ENCODE results near the gene PRKG1. TPM values are rescaled to one million over a fixed set of nuclear protein-coding genes. Genes with fewer than 3 reads are reported as not detected.

Gene PRKG1
- total RNA-seq, 6 experiments from 2014 or later = 1.1 to 2.0 (median 1.3) TPM

DNA sequence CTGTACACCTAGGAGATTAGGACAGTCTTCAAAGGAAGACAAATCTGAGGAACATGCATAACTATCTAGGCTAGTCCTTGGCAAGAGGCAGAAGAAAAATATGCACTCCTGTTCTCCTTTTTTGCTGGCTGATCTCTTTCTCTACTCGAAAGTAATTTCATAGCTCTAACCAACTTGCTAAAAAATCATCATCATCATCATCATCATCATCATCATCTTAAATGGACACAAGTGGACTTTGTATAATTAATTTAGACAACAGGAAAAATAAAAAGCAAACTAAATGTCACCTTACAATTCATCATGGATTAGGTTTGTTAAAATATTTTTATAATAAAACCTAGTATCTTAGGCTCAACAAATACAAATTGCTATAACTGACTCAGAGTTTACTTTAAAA, 1192.6 kb downstream of the PRKG1 start:
- WGBS (ENCODE audit: insufficient coverage, low coverage, low lambda C conversion rate, missing lambda C conversion rate) = 32% methylated on average over 1 of the region's 1 CpG
- ATAC-seq = no peak
- intact Hi-C loops (cut with DNase I) = no loop called here

DNA sequence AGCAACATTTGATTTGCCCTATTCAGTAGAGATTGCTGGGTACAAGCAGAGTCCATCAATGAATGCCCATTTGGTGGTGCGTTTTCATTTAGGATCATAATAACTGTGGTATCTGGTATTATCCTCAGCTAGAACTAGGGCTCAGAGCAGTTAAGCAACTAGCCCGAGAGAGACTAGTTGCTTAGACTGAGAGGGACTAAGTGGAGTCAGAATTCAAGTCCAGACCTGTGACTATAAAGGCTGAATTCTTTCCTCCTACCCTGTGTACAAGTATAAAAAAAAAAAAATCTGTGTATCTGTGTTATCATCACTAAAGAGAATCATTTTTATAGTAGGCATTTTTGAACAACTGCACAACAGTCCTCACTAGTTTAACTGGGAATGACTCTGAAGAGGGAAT, 1194.5 kb downstream of the PRKG1 start:
- no peaks in the 10 kb centered on the region for H3K36me3 ChIP-seq
- H3K9me3 ChIP-seq = no peaks in the 10 kb centered on the region
- intact Hi-C loops (cut with DNase I) = no loop called here
- DNase-seq (no peak), ATAC-seq (no peak)
- no peaks in the 10 kb centered on the region for H3K4me1 ChIP-seq
- H3K27ac ChIP-seq = no peak overlapping the region
- 72% methylated on average over 2 of the region's 2 CpGs for WGBS (ENCODE audit: insufficient coverage, low coverage, low lambda C conversion rate, missing lambda C conversion rate)
- H3K27me3 ChIP-seq = no peaks in the 10 kb centered on the region
- H3K4me3 ChIP-seq = no peak overlapping the region
- TF ChIP-seq, protein P1, sequence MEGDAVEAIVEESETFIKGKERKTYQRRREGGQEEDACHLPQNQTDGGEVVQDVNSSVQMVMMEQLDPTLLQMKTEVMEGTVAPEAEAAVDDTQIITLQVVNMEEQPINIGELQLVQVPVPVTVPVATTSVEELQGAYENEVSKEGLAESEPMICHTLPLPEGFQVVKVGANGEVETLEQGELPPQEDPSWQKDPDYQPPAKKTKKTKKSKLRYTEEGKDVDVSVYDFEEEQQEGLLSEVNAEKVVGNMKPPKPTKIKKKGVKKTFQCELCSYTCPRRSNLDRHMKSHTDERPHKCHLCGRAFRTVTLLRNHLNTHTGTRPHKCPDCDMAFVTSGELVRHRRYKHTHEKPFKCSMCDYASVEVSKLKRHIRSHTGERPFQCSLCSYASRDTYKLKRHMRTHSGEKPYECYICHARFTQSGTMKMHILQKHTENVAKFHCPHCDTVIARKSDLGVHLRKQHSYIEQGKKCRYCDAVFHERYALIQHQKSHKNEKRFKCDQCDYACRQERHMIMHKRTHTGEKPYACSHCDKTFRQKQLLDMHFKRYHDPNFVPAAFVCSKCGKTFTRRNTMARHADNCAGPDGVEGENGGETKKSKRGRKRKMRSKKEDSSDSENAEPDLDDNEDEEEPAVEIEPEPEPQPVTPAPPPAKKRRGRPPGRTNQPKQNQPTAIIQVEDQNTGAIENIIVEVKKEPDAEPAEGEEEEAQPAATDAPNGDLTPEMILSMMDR (IDR thresholded peaks at IDR 0.05) = no peak
- no peak for TF ChIP-seq POLR2A (IDR thresholded peaks at IDR 0.05)

More for the DNA sequence above, 1192.6 kb downstream of the PRKG1 start:
- Histone ChIP-seq H3K4me1 (no peaks in the 10 kb centered on the region), H3K27me3 (no peaks in the 10 kb centered on the region), H3K4me3 (no peak overlapping the region), H3K27ac (no peak overlapping the region), H3K36me3 (no peaks in the 10 kb centered on the region), H3K9me3 (no peaks in the 10 kb centered on the region)
- no peak for TF ChIP-seq POLR2A (IDR thresholded peaks at IDR 0.05)
- TF ChIP-seq, protein P1 (IDR thresholded peaks at IDR 0.05) = no peak
- no peak for DNase-seq

DNA sequence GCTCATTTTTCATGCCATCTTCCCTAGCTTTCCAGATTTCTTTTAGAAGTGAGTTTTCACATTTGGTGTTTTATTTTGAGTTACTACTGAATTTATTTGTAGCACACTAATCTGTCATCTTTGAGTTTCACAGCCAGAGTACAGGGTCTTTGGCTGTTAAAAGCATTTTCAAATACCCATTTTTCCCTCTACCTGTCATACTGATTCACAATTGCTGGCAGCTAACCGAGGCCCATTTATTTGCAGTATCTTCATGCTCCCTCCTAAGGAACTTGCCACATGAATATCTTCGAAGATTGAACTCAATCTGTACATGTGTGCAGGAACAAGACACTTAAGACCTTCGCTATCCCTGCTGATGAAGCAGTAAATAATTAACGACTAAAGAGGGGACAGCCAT, 1194.9 kb downstream of the PRKG1 start:
- no peak for DNase-seq
- no peak overlapping the region for H3K27ac ChIP-seq
- H3K36me3 ChIP-seq = no peaks in the 10 kb centered on the region
- no peaks in the 10 kb centered on the region for H3K27me3 ChIP-seq
- ATAC-seq = no peak
- no peak overlapping the region for H3K4me3 ChIP-seq
- intact Hi-C loops (cut with DNase I) = no loop called here
- no peak for TF ChIP-seq POLR2A (IDR thresholded peaks at IDR 0.05)
- TF ChIP-seq, protein P1 (IDR thresholded peaks at IDR 0.05) = no peak
- H3K9me3 ChIP-seq = no peaks in the 10 kb centered on the region
- WGBS (ENCODE audit: insufficient coverage, low coverage, low lambda C conversion rate, missing lambda C conversion rate) = 53% methylated on average over 4 of the region's 4 CpGs
- H3K4me1 ChIP-seq = no peaks in the 10 kb centered on the region

DNA sequence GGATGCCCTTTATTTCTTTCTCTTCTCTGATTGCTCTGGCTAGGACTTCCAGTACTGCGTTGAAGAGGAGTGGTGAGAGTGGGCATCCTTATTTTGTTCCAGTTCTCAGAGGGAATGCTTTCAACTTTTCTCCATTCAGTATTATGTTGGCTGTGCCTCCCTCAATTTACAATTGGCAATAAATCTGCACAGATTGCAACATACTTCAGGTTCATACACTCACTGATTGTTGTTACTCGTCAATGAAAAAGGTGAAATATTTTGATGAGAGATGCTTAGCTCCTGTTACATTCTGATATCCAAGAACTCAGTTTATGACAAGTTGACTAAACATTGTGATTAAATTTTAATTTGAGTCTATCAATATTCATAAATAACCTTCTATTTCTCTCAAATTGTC, 1201.9 kb downstream of the PRKG1 start:
- Histone ChIP-seq H3K36me3 (no peaks in the 10 kb centered on the region), H3K9me3 (no peaks in the 10 kb centered on the region), H3K27ac (no peak overlapping the region), H3K4me1 (no peaks in the 10 kb centered on the region), H3K4me3 (no peak overlapping the region), H3K27me3 (no peaks in the 10 kb centered on the region)
- intact Hi-C loops (cut with DNase I) = no loop called here
- ATAC-seq (no peak), DNase-seq (no peak)
- TF ChIP-seq, protein P1 (IDR thresholded peaks at IDR 0.05) = no peak
- TF ChIP-seq POLR2A (IDR thresholded peaks at IDR 0.05) = no peak
- WGBS (ENCODE audit: insufficient coverage, low coverage, low lambda C conversion rate, missing lambda C conversion rate) = 78% methylated on average over 2 of the region's 2 CpGs

DNA sequence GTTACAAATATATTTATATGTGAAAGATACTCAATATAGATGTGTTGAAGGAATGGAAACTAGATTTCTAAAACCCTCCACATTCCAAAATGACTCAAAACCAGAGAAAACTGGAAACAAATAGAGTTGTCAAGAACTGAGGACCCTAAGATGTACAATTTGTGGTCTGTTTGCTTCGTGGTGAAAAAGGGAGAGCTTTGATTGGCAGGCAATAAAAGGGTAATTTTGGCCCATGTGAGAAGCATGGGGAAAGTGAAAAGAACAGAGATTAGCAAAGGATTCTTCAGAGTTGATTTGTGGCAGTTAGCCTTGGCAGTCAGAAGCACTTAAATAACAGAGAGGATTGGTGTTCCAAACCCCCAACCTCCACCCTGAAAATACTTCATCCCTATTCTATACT, 1202.7 kb downstream of the PRKG1 start:
- no peak for DNase-seq
- ATAC-seq = no peak

More for the DNA sequence above, 1202.7 kb downstream of the PRKG1 start:
- TF ChIP-seq, protein P1 (IDR thresholded peaks at IDR 0.05) = no peak
- no peak for TF ChIP-seq POLR2A (IDR thresholded peaks at IDR 0.05)
- Histone ChIP-seq H3K4me1 (no peaks in the 10 kb centered on the region), H3K4me3 (no peak overlapping the region), H3K27ac (no peak overlapping the region), H3K36me3 (no peaks in the 10 kb centered on the region), H3K9me3 (no peaks in the 10 kb centered on the region), H3K27me3 (no peaks in the 10 kb centered on the region)
- WGBS (ENCODE audit: insufficient coverage, low coverage, low lambda C conversion rate, missing lambda C conversion rate) = 42% methylated on average over 1 of the region's 1 CpG
- intact Hi-C loops (cut with DNase I) = no loop called here
